ENCODE data around the gene FAM13C. TPM values are rescaled to one million over a fixed set of nuclear protein-coding genes. Genes with fewer than 3 reads are reported as not detected.

Gene FAM13C
- total RNA-seq, 1 experiment from 2014 or later, result not detected

GRCh38 chr10:59339351-59339750 lies 23.0 kb downstream of the FAM13C start:
- POLR2A ChIA-PET, result interaction anchor here (1.1 kb wide), 1 partner anchor 22 kb away, joined by 3 read pairs; no protein-coding TSS in a partner anchor
- no peak for TF ChIP-seq CTCF (IDR thresholded peaks at IDR 0.05; ENCODE audit: unreplicated experiment)
- peaks cover 13% of the 10 kb centered on the region for H3K4me1 Mint-ChIP-seq (ENCODE audit: insufficient read depth, unreplicated experiment)
- H3K4me3 Mint-ChIP-seq (ENCODE audit: unreplicated experiment), result no peak overlapping the region
- no peaks in the 10 kb centered on the region for H3K9me3 Mint-ChIP-seq (ENCODE audit: unreplicated experiment)
- H3K27me3 Mint-ChIP-seq (ENCODE audit: insufficient read depth, unreplicated experiment), result no peaks in the 10 kb centered on the region
- intact Hi-C loops (cut with micrococcal nuclease), result no loop called here
- no peaks in the 10 kb centered on the region for H3K36me3 Mint-ChIP-seq (ENCODE audit: insufficient read depth, unreplicated experiment)
- BruUV-seq (replicated peaks), result no TSS peak
- CTCF ChIA-PET, result interaction anchor here (0.6 kb wide), 1 partner anchor 608 kb away, joined by 3 read pairs; no protein-coding TSS in a partner anchor
- no peak for DNase-seq (ENCODE audit: unreplicated experiment)
- no peak overlapping the region for H3K27ac Mint-ChIP-seq (ENCODE audit: low read depth, unreplicated experiment)

- no TSS peak for BruUV-seq (replicated peaks)
Observed at GRCh38 chr10:59337201-59337652, 25.1 kb downstream of the FAM13C start.

GRCh38 chr10:59336632-59337031 lies 25.7 kb downstream of the FAM13C start:
- no TSS peak for BruUV-seq (replicated peaks)
- H3K27me3 Mint-ChIP-seq (ENCODE audit: insufficient read depth, unreplicated experiment), result no peaks in the 10 kb centered on the region
- ChIA-PET POLR2A (interaction anchor here (0.7 to 1.3 kb wide), 4 partner anchors 24 to 251 kb away, joined by 3 to 8 read pairs (median 4); no protein-coding TSS in a partner anchor), CTCF (interaction anchor here (1.2 to 1.4 kb wide), 3 partner anchors 13 to 44 kb away, joined by 3 to 6 read pairs (median 4); no protein-coding TSS in a partner anchor)
- H3K27ac Mint-ChIP-seq (ENCODE audit: low read depth, unreplicated experiment), result peak overlapping the region; percentile 90
- no peaks in the 10 kb centered on the region for H3K9me3 Mint-ChIP-seq (ENCODE audit: unreplicated experiment)
- no peak for TF ChIP-seq CTCF (IDR thresholded peaks at IDR 0.05; ENCODE audit: unreplicated experiment)
- DNase-seq (ENCODE audit: unreplicated experiment), result no peak
- intact Hi-C loops (cut with micrococcal nuclease), result no loop called here
- H3K4me1 Mint-ChIP-seq (ENCODE audit: insufficient read depth, unreplicated experiment), result peaks cover 13% of the 10 kb centered on the region
- H3K36me3 Mint-ChIP-seq (ENCODE audit: insufficient read depth, unreplicated experiment), result no peaks in the 10 kb centered on the region
- no peak overlapping the region for H3K4me3 Mint-ChIP-seq (ENCODE audit: unreplicated experiment)

More at GRCh38 chr10:59337201-59337652, 25.1 kb downstream of the FAM13C start:
- ChIA-PET CTCF (interaction anchor here (0.6 to 1.3 kb wide), 4 partner anchors 14 to 274 kb away, joined by 3 to 6 read pairs (median 4); no protein-coding TSS in a partner anchor), POLR2A (interaction anchor here (0.7 to 1.3 kb wide), 8 partner anchors 19 to 566 kb away, joined by 3 to 8 read pairs (median 4); no protein-coding TSS in a partner anchor)
- peaks cover 13% of the 10 kb centered on the region for H3K4me1 Mint-ChIP-seq (ENCODE audit: insufficient read depth, unreplicated experiment)
- H3K36me3 Mint-ChIP-seq (ENCODE audit: insufficient read depth, unreplicated experiment), result no peaks in the 10 kb centered on the region
- no peak overlapping the region for H3K4me3 Mint-ChIP-seq (ENCODE audit: unreplicated experiment)
- no peak for TF ChIP-seq CTCF (IDR thresholded peaks at IDR 0.05; ENCODE audit: unreplicated experiment)
- H3K27ac Mint-ChIP-seq (ENCODE audit: low read depth, unreplicated experiment), result peak overlapping the region; percentile 90
- intact Hi-C loops (cut with micrococcal nuclease), result no loop called here
- H3K27me3 Mint-ChIP-seq (ENCODE audit: insufficient read depth, unreplicated experiment), result no peaks in the 10 kb centered on the region
- DNase-seq (ENCODE audit: unreplicated experiment), result peak; percentile 81
- H3K9me3 Mint-ChIP-seq (ENCODE audit: unreplicated experiment), result no peaks in the 10 kb centered on the region

GRCh38 chr10:59335497-59335896 lies 26.9 kb downstream of the FAM13C start:
- Mint-ChIP-seq H3K27ac (ENCODE audit: low read depth, unreplicated experiment) (no peak overlapping the region), H3K4me1 (ENCODE audit: insufficient read depth, unreplicated experiment) (peaks cover 13% of the 10 kb centered on the region), H3K9me3 (ENCODE audit: unreplicated experiment) (no peaks in the 10 kb centered on the region), H3K36me3 (ENCODE audit: insufficient read depth, unreplicated experiment) (no peaks in the 10 kb centered on the region), H3K27me3 (ENCODE audit: insufficient read depth, unreplicated experiment) (no peaks in the 10 kb centered on the region), H3K4me3 (ENCODE audit: unreplicated experiment) (no peak overlapping the region)
- no peak for DNase-seq (ENCODE audit: unreplicated experiment)
- ChIA-PET CTCF (interaction anchor here (1.4 kb wide), 1 partner anchor 45 kb away, joined by 3 read pairs; no protein-coding TSS in a partner anchor), POLR2A (interaction anchor here (0.6 kb wide), 1 partner anchor 287 kb away, joined by 4 read pairs; no protein-coding TSS in a partner anchor)
- BruUV-seq (replicated peaks), result no TSS peak
- intact Hi-C loops (cut with micrococcal nuclease), result no loop called here
- no peak for TF ChIP-seq CTCF (IDR thresholded peaks at IDR 0.05; ENCODE audit: unreplicated experiment)
